GM10248 (cell line): Measurements from ENCODE around the gene ARHGEF35.

ENCODE experiments used
- CTCF ChIA-PET: fragments of 300-600 bp; sonication (Branson Sonifier 250); formaldehyde crosslinking; extraction: SDS; loops from one replicate; lab custom pipeline; 2021; ENCODE audit warnings: antibody characterized with exemption; lab: Yijun Ruan, JAX
- POLR2A ChIA-PET: fragments of 350-650 bp; sonication (Branson Sonifier 250); formaldehyde crosslinking; extraction: SDS; loops from one replicate; lab custom pipeline; 2020; ENCODE audit warnings: antibody characterized with exemption; lab: Yijun Ruan, JAX
- DNase-seq: peaks from one replicate; pipeline ENCODE4 v3.0.0; 2012; ENCODE audit errors: extremely low spot score
- CTCF ChIP-seq: IDR thresholded peaks from 2 replicates; pipeline ENCODE4 v1.5.1; 2012; ENCODE audit warnings: mild to moderate bottlenecking, low read depth; ENCODE audit errors: extremely low read depth, missing control alignments, control extremely low read depth

Gene ARHGEF35

DNA sequence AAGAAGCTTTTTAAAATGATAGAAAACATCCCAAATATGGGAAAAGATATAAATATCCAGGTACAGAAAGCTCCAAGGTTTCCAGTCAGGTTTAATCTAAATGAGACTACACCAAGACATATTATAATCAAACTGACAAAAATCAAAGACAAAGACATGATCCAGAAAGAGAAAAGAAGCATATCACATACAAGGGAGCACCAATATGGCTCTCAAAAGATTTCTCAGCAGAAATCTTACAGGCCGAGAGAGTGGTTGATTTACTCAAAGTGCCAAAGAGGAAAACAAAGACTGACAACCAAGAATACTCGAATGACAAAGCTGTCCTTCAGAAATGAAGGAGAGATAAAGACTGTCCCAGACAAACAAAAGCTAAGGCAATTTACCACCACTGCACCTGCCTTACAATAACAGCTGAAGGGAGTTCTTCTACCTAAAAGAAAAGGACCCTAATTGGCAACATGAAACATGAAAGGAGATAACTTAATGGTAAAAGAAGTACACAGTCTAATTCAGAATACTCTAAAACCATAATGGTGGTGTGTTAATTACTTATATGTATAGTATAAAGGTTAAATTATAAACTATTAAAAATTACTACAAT, 47.3 kb downstream of the ARHGEF35 start:
- TF ChIP-seq CTCF: no peak
- CTCF ChIA-PET: interaction anchor here (0.6 to 1.0 kb wide), 2 partner anchors 11 to 20 kb away, joined by 3 read pairs; no protein-coding TSS in a partner anchor
- no peak for DNase-seq
- POLR2A ChIA-PET: no interaction called here

DNA sequence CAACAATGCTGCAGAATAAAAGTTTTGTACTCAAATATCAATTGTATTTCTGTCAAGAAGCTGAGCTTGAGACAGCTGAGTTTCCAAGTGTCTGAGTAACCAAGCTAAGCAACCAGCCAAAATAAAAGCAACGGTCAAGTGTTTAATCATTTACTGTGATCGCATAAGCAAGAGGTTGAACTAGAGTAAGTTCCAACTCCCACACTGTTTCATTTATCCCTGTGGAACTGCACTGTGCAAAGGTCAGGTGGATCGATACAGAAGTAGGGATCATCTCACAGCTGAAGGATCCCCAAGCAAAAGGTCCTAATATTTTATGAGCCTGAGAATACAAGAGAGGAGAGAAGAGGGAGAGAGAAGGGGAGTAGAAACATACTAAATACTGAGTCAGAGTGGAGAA, 51.2 kb downstream of the ARHGEF35 start:
- no peak for TF ChIP-seq CTCF
- POLR2A ChIA-PET: no interaction called here
- no peak for DNase-seq
- CTCF ChIA-PET: no interaction called here

- no peak for DNase-seq
These were observed 53.4 kb downstream of the ARHGEF35 start for GRCh38 chr7:144142187-144142586.

DNA sequence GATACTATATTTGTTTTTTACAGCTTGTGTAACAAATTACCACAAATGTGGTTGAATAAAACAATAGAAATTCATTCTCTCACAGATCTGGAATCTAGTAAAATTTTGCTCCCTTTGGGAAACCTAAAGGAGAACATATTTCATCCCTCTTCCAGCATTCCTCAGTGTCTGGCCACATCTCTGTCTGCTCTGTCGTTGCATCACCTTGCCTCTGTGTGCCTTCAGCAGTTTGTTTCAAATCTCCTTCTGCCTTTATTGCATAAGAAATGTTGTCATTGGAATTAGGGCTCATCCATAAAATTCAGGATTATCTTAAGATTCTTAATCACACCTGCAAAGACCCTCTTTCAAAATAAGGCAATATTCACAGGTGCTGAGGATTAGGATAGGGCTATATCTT, 58.1 kb downstream of the ARHGEF35 start:
- CTCF ChIA-PET: interaction anchor here (1.2 to 1.6 kb wide), 2 partner anchors 10 kb away, joined by 3 to 4 read pairs; no protein-coding TSS in a partner anchor
- POLR2A ChIA-PET: no interaction called here
- DNase-seq: no peak
- no peak for TF ChIP-seq CTCF

More at GRCh38 chr7:144142187-144142586, 53.4 kb downstream of the ARHGEF35 start:
- CTCF ChIA-PET: no interaction called here
- POLR2A ChIA-PET: no interaction called here
- TF ChIP-seq CTCF: no peak
